Upper lobe of left lung (tissue), 4 donors: ENCODE data around the gene KCNAB2.

ENCODE experiments used
- POLR2A ChIP-seq, 4 donors: fragments of 450-650 bp; IDR thresholded peaks; one replicate each; pipeline ENCODE4 v1.5.1; 2016 to 2017; ENCODE audit warnings: antibody characterized with exemption in 4 of 4, mild to moderate bottlenecking in 2 of 4
- POLR2AphosphoS5 ChIP-seq, 2 donors: sonication (generic); formaldehyde crosslinking; IDR thresholded peaks; one replicate each; pipeline ENCODE4 v1.5.1; 2017; ENCODE audit warnings: antibody characterized with exemption in 2 of 2
- TF ChIP-seq, protein P1 (sequence below), 6 experiments: fragments of 450-650 bp in 4 of 6; fragments of 200-600 bp in 2 of 6; sonication (generic) in 2 of 6; IDR thresholded peaks; one replicate each; pipeline ENCODE4 v1.5.1; 2016 to 2019; ENCODE audit warnings: antibody characterized with exemption in 6 of 6

- TF ChIP-seq, protein P1, sequence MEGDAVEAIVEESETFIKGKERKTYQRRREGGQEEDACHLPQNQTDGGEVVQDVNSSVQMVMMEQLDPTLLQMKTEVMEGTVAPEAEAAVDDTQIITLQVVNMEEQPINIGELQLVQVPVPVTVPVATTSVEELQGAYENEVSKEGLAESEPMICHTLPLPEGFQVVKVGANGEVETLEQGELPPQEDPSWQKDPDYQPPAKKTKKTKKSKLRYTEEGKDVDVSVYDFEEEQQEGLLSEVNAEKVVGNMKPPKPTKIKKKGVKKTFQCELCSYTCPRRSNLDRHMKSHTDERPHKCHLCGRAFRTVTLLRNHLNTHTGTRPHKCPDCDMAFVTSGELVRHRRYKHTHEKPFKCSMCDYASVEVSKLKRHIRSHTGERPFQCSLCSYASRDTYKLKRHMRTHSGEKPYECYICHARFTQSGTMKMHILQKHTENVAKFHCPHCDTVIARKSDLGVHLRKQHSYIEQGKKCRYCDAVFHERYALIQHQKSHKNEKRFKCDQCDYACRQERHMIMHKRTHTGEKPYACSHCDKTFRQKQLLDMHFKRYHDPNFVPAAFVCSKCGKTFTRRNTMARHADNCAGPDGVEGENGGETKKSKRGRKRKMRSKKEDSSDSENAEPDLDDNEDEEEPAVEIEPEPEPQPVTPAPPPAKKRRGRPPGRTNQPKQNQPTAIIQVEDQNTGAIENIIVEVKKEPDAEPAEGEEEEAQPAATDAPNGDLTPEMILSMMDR (IDR thresholded peaks at IDR 0.05), result no peak
- TF ChIP-seq POLR2AphosphoS5 (IDR thresholded peaks at IDR 0.05), result no peak
- no peak for TF ChIP-seq POLR2A (IDR thresholded peaks at IDR 0.05)
These were observed 591 bp downstream of the KCNAB2 start for GRCh38 chr1:6046279-6046678.
